ENCODE results near the gene PHLDB2. TPM values are rescaled to one million over a fixed set of nuclear protein-coding genes. Genes with fewer than 3 reads are reported as not detected.

The PHLDB2 gene
- total RNA-seq, 4 donors from 2014 or later, result 53.2 to 97.2 (median 89.1) TPM

DNA sequence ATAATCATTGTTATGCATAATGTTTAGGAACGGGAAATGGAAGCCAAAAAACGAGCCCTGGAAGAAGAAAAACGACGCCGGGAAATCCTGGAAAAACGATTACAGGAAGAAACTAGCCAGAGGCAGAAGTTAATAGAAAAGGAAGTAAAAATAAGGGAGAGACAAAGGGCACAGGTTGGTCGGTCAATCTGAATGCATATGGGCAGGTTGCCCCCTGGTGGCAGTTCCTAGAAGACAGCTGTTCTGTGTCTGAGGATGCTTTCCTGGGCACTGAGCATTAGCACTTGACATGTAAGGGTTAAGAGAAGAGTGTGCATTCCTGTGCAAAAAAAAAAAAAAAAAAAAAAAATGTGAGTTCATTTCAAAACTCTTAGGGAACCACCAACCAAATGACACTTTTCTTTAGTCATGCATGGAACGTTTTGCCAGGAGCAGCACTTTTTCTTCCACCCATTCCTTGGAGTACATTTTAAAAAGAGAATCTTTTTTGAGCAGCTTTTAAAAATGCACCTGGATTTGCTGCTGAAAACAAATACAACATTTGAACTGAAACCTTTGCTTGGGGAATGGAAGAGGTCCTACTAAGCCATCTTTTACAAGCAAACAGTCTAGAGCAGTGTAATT is 108.7 kb downstream of the PHLDB2 start:
- TF ChIP-seq, protein P1, sequence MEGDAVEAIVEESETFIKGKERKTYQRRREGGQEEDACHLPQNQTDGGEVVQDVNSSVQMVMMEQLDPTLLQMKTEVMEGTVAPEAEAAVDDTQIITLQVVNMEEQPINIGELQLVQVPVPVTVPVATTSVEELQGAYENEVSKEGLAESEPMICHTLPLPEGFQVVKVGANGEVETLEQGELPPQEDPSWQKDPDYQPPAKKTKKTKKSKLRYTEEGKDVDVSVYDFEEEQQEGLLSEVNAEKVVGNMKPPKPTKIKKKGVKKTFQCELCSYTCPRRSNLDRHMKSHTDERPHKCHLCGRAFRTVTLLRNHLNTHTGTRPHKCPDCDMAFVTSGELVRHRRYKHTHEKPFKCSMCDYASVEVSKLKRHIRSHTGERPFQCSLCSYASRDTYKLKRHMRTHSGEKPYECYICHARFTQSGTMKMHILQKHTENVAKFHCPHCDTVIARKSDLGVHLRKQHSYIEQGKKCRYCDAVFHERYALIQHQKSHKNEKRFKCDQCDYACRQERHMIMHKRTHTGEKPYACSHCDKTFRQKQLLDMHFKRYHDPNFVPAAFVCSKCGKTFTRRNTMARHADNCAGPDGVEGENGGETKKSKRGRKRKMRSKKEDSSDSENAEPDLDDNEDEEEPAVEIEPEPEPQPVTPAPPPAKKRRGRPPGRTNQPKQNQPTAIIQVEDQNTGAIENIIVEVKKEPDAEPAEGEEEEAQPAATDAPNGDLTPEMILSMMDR (IDR thresholded peaks at IDR 0.05; ENCODE audit: low read depth), result no peak

GRCh38 chr3:111968319-111969054 is 109.4 kb downstream of the PHLDB2 start:
- TF ChIP-seq, protein P1 (IDR thresholded peaks at IDR 0.05; ENCODE audit: low read depth), result no peak

GRCh38 chr3:111970376-111970775 is 111.3 kb downstream of the PHLDB2 start:
- TF ChIP-seq, protein P1 (IDR thresholded peaks at IDR 0.05; ENCODE audit: low read depth), result no peak

DNA sequence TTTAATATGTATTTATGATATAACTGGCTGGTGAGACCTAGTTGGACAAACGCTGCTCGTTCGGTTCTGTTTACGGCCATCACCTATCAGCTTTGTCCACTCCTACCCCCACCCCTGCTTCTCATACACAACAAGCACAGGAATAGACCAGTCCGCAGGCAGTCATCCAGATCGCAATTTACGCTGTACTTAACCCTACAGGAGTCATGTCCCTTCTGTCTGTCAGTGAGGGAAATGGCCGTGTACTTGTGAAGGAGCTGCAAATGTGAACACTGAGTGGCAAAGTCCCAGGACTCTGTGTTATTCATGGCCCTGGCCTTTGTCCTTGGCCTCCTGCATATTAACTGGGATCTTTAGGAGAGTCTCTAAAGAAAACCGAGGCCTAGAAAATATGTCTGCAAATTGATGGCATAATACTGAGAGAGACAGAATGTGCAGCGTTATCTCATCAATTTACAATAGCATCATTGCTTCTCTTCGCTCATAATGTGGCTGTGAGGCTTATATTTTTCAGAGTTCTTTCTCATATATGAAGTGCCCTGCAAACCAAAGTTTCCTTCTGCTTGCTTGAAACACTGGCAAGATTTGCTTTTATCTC is 112.6 kb downstream of the PHLDB2 start:
- TF ChIP-seq, protein P1 (IDR thresholded peaks at IDR 0.05; ENCODE audit: low read depth), result no peak

GRCh38 chr3:111972891-111973290 is 113.8 kb downstream of the PHLDB2 start:
- TF ChIP-seq, protein P1 (IDR thresholded peaks at IDR 0.05; ENCODE audit: low read depth), result no peak

DNA sequence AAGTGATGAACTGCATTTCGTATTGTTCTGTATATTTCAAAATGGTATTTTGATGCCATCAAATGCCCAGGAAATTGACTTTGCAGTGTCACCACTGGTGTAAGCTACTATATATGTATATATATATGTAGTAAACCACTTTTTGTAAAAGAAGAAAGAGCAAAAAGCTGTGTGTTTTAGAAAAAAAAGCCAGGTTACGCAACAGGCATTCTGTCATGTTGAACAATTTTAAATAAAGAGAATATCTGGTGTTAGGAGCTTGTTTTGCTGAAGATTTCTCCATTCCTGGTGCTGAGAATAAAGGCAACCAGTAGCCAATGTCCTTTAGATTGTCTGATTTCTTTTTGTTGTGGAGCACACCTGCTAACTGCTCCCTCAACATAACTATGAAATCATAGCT is 116.1 kb downstream of the PHLDB2 start:
- TF ChIP-seq, protein P1 (IDR thresholded peaks at IDR 0.05; ENCODE audit: low read depth), result no peak

GRCh38 chr3:111976254-111976653 is 117.2 kb downstream of the PHLDB2 start:
- TF ChIP-seq, protein P1 (IDR thresholded peaks at IDR 0.05; ENCODE audit: low read depth), result no peak
